Chondrocyte (in vitro differentiated cells): ENCODE measurements around the gene RNF166. TPM values are rescaled to one million over a fixed set of nuclear protein-coding genes. Genes with fewer than 3 reads are reported as not detected.

Source experiments
- DNase-seq: peaks from one replicate; pipeline ENCODE4 v3.0.0; 2021; ENCODE audit warnings: mixed read lengths, low spot score
- H3K27ac Mint-ChIP-seq: one replicate; pipeline ENCODE4 v1.8.0; 2021; ENCODE audit warnings: mild to moderate bottlenecking, moderate library complexity, mixed read lengths; ENCODE audit not compliant: unreplicated experiment
- H3K27me3 Mint-ChIP-seq: 2 replicates; pipeline ENCODE4 v1.8.0; 2021; ENCODE audit warnings: low read depth, mixed read lengths
- H3K36me3 Mint-ChIP-seq: 2 replicates; pipeline ENCODE4 v1.8.0; 2021; ENCODE audit warnings: low read depth, mixed read lengths
- H3K4me1 Mint-ChIP-seq: 2 replicates; pipeline ENCODE4 v1.8.0; 2021; ENCODE audit warnings: low read depth, mild to moderate bottlenecking, mixed read lengths
- H3K4me3 Mint-ChIP-seq: one replicate; pipeline ENCODE4 v1.8.0; 2021; ENCODE audit warnings: mild to moderate bottlenecking, moderate library complexity, mixed read lengths; ENCODE audit not compliant: unreplicated experiment
- H3K9me3 Mint-ChIP-seq: 2 replicates; pipeline ENCODE4 v1.8.0; 2021; ENCODE audit warnings: low read depth, mixed read lengths
- CTCF ChIP-seq: fragments of 200-600 bp; sonication (generic); IDR thresholded peaks from 2 replicates; pipeline ENCODE4 v1.5.0; 2021; ENCODE audit warnings: antibody characterized with exemption, mild to moderate bottlenecking, moderate library complexity
- microRNA-seq: library from miRNA; unstranded; fragments of <30 nt; microRNA quantifications from one replicate; pipeline ENCODE4 v1.2.0, GENCODE V29; 2020; ENCODE audit warnings: borderline number of aligned reads
- total RNA-seq: library from RNA; stranded (reverse); gene quantifications from 3 replicates; pipeline ENCODE4 v1.2.1, GENCODE V29; 2021

The RNF166 gene
- total RNA-seq, 1 donor from 2014 or later: 12.8 TPM

- Mint-ChIP-seq H3K36me3 (peaks cover 6% of the 10 kb centered on the region), H3K27me3 (no peaks in the 10 kb centered on the region), H3K4me1 (peaks cover 15% of the 10 kb centered on the region), H3K4me3 (peak overlapping the region; percentile 66), H3K27ac (peak overlapping the region; percentile 49), H3K9me3 (no peaks in the 10 kb centered on the region)
- DNase-seq: peak; percentile 70
- no peak for TF ChIP-seq CTCF
These were observed 56.1 kb downstream of the RNF166 start for GRCh38 chr16:88649924-88650748.

GRCh38 chr16:88649195-88649923 lies 56.8 kb downstream of the RNF166 start:
- Mint-ChIP-seq H3K27me3 (no peaks in the 10 kb centered on the region), H3K27ac (peak overlapping the region; percentile 27), H3K36me3 (peaks cover 2% of the 10 kb centered on the region), H3K4me1 (peaks cover 15% of the 10 kb centered on the region), H3K4me3 (no peak overlapping the region), H3K9me3 (no peaks in the 10 kb centered on the region)
- DNase-seq: no peak
- no peak for TF ChIP-seq CTCF

- Mint-ChIP-seq H3K9me3 (no peaks in the 10 kb centered on the region), H3K4me1 (peaks cover 15% of the 10 kb centered on the region)
These were observed 58.8 kb downstream of the RNF166 start for GRCh38 chr16:88647178-88648070.

More at GRCh38 chr16:88647178-88648070, 58.8 kb downstream of the RNF166 start:
- Mint-ChIP-seq H3K36me3 (no peaks in the 10 kb centered on the region), H3K27me3 (no peaks in the 10 kb centered on the region), H3K27ac (no peak overlapping the region), H3K4me3 (no peak overlapping the region)
- DNase-seq: no peak
- TF ChIP-seq CTCF: no peak

Small RNA genes within 50 kb of the gene (microRNA-seq; reads per million reads assigned to microRNA genes)
- gene MIR4722: not detected

Other genes starting within 250 kb of the RNF166 start
- gene ZC3H18, start 136.0 kb downstream of the RNF166 start, total RNA-seq: 32.1 to 38.4 TPM (median 36.7 TPM) in 3 replicates
- gene IL17C, start 67.8 kb downstream of the RNF166 start, total RNA-seq: not detected in 3 replicates
- 13.4 to 55.1 TPM (median 51.7 TPM) in 3 replicates for gene CYBA, start 55.4 kb downstream of the RNF166 start, total RNA-seq
- gene MVD, start 43.3 kb downstream of the RNF166 start, total RNA-seq: 38.3 to 40.0 TPM (median 38.8 TPM) in 3 replicates
- gene SNAI3, start 19.9 kb downstream of the RNF166 start, total RNA-seq: not detected in 3 replicates
- 20.7 to 37.1 TPM (median 24.1 TPM) in 3 replicates for gene CTU2, start 95 bp upstream of the RNF166 start, total RNA-seq
- 134 to 209 TPM (median 208 TPM) in 3 replicates for gene PIEZO1, start 78.8 kb upstream of the RNF166 start, total RNA-seq
- gene CDT1, start 97.4 kb upstream of the RNF166 start, total RNA-seq: 2.9 to 11.7 TPM (median 3.7 TPM) in 3 replicates
- 68.8 to 90.2 TPM (median 70.7 TPM) in 3 replicates for gene APRT, start 105.5 kb upstream of the RNF166 start, total RNA-seq
- 34.1 to 36.6 TPM (median 34.6 TPM) in 3 replicates for gene GALNS, start 150.5 kb upstream of the RNF166 start, total RNA-seq
- 42.7 to 55.8 TPM (median 52.5 TPM) in 3 replicates for gene TRAPPC2L, start 150.7 kb upstream of the RNF166 start, total RNA-seq
- gene PABPN1L, start 160.3 kb upstream of the RNF166 start, total RNA-seq: not detected in 3 replicates